ENCODE measurements around the gene ENTPD8. TPM values are rescaled to one million over a fixed set of nuclear protein-coding genes. Genes with fewer than 3 reads are reported as not detected.

Gene ENTPD8
- total and polyA plus RNA-seq, 2 experiments from 2014 or later = 0.15 to 0.51 TPM

DNA sequence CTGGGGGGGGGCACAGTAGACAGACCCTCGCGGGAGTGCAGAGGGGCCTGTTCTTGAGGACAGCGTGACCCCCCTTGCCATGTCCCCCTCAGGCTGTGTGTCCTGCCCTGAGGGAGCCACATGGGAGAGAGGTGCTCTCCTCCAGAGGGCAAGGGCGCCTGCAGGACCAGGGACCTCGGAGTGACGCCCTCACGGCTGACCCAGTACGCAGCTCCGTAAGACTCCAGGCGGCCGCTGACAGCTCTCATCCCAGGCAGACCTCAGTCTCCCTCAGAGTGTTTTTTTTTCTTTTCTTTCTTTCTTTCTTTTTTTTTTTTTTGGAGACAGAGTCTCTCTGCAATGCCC, 45.5 kb downstream of the ENTPD8 start:
- TF ChIP-seq, protein P1, sequence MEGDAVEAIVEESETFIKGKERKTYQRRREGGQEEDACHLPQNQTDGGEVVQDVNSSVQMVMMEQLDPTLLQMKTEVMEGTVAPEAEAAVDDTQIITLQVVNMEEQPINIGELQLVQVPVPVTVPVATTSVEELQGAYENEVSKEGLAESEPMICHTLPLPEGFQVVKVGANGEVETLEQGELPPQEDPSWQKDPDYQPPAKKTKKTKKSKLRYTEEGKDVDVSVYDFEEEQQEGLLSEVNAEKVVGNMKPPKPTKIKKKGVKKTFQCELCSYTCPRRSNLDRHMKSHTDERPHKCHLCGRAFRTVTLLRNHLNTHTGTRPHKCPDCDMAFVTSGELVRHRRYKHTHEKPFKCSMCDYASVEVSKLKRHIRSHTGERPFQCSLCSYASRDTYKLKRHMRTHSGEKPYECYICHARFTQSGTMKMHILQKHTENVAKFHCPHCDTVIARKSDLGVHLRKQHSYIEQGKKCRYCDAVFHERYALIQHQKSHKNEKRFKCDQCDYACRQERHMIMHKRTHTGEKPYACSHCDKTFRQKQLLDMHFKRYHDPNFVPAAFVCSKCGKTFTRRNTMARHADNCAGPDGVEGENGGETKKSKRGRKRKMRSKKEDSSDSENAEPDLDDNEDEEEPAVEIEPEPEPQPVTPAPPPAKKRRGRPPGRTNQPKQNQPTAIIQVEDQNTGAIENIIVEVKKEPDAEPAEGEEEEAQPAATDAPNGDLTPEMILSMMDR (IDR thresholded peaks at IDR 0.05; ENCODE audit: low read depth, low read length) = no peak
- H3K4me3 ChIP-seq = no peak overlapping the region
- H3K4me1 ChIP-seq (ENCODE audit: low read depth) = no peaks in the 10 kb centered on the region
- no peak overlapping the region for H3K27ac ChIP-seq
- H3K9me3 ChIP-seq (ENCODE audit: low read depth) = no peaks in the 10 kb centered on the region
- no peak for DNase-seq (ENCODE audit: low read depth in 1 of 2, low spot score in 1 of 2)
- H3K36me3 ChIP-seq = no peaks in the 10 kb centered on the region
- no peaks in the 10 kb centered on the region for H3K27me3 ChIP-seq

DNA sequence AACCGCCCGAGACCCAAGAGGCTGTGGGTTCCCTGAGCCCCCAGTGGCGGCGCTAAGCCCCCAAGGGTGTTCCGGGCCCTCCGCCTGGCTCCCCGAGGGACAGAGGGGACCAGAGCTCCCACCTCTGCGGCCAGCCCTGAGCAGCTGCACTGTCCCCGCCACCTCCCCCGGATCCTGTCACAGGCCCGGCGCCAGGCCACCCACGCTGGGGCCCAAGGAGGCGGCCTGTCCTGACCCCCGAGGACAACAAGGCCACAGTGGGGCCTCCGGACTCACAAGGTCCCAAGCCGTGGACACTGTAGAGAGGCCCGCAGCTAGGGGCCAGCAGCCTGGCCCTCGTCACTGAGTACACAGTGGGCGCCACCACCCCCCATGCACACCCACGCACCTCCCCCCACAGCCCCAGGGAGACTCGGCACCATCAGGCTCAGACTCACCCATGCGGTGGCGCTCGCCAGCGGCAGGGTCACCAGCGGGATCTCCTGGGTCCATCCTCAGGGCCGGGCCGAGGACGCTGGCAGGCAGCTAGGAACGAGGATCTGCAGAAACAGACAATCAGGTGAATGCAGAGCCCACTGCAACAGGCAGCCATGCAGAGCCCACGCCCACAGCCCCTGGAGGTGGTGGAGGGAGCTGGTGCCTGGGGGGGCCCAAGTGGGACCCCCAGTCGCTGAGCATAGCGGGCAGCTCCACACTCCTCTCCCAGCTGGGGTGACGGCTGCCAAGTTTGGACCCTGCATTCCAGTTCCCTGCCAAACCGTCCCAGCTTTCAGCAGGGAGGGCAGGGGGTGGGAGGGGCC, 46.1 kb downstream of the ENTPD8 start:
- Histone ChIP-seq H3K4me3 (no peak overlapping the region), H3K9me3 (ENCODE audit: low read depth) (no peaks in the 10 kb centered on the region), H3K36me3 (no peaks in the 10 kb centered on the region), H3K27ac (no peak overlapping the region), H3K27me3 (no peaks in the 10 kb centered on the region), H3K4me1 (ENCODE audit: low read depth) (no peaks in the 10 kb centered on the region)
- TF ChIP-seq, protein P1 (IDR thresholded peaks at IDR 0.05; ENCODE audit: low read depth, low read length) = no peak
- no peak for DNase-seq (ENCODE audit: low read depth in 1 of 2, low spot score in 1 of 2)

DNA sequence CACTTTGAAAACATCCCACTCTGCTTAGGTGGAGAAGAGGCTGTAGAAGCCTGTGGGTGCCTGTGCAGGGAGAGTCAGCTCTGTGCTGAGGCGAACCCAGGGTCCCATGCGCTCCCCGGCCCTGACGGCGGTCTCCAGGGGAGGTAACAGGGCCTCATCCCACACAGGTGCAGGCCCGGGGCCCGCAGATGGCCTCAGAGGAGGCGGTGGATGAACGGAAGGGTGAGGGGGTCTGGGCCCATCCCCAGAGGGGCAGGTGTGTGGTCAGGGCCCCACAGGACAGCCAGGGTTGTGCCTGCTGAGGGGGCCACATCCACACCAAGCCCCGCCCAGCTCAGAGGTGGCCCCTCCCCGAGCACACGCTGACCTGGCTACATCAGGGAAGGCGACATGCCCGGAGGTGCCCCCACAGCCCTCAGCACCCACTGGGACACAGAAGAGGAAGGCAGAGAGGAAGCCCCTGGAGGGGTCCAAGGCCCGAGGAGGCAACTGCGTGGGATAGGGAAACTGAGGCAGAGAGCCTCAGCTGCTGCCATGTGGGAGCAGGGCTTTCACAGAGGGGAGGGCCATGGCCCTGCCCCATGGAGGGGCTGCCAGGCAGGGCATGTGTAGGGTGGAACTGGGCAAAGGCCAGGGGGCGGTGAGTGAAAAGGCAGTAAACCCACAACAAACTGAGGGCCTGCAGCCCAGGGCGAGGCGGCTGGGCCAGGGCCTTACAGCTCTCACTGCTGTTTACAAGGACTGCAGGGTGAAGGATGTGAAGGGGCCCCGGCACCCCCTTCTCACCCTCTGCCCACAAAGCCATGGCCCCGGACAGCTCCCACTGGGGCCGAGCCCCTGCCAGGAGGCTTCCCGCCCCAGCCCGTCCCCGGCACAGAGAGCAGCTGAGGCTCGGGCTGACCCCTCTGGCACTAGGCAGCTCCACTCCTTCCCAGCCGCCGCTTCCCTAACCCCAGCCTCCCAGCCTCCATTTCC, 47.7 kb downstream of the ENTPD8 start:
- Histone ChIP-seq H3K36me3 (no peaks in the 10 kb centered on the region), H3K4me3 (no peak overlapping the region), H3K4me1 (ENCODE audit: low read depth) (no peaks in the 10 kb centered on the region), H3K27me3 (no peaks in the 10 kb centered on the region), H3K27ac (no peak overlapping the region), H3K9me3 (ENCODE audit: low read depth) (no peaks in the 10 kb centered on the region)
- DNase-seq (ENCODE audit: low read depth in 1 of 2, low spot score in 1 of 2) = no peak
- TF ChIP-seq, protein P1 (IDR thresholded peaks at IDR 0.05; ENCODE audit: low read depth, low read length) = no peak

DNA sequence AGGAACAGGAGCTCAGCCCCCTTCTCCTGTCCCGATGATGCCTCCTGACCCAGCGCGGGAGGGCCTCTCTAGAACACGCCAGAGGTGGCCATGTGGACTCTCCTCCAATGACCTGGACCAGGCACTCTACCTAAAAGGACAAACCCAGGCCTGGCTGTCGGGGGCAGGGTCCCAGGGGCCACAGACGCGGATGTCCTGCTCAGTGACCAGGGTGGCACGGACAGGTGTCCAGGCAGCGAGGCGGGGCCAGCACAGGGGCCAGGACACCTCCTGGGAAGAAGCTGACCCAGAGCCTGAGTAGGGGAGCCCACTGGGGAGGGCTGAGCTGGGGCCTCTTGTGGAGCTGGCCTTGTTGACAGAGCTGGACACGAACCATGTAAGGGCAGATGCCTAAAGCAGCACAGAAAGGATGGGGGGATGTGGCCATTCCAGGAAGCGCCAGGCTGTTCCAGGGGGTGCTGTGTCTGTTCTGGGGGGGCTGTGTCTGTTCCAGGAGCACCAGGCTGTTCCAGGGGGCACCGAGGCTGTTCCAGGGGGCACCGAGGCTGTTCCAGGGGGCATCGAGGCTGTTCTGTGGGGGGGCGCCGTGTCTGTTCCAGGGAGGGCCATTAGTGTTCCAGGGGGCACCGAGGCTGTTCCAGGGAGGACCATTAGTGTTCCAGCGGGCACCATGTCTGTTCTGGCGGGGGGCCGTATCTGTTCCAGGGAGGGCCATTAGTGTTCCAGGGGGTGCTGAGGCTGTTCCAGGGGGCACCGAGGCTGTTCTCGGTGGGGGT, 48.7 kb downstream of the ENTPD8 start:
- H3K27me3 ChIP-seq = no peaks in the 10 kb centered on the region
- no peaks in the 10 kb centered on the region for H3K36me3 ChIP-seq
- H3K4me3 ChIP-seq = no peak overlapping the region
- no peaks in the 10 kb centered on the region for H3K9me3 ChIP-seq (ENCODE audit: low read depth)
- TF ChIP-seq, protein P1 (IDR thresholded peaks at IDR 0.05; ENCODE audit: low read depth, low read length) = no peak
- no peak for DNase-seq (ENCODE audit: low read depth in 1 of 2, low spot score in 1 of 2)
- H3K27ac ChIP-seq = no peak overlapping the region
- H3K4me1 ChIP-seq (ENCODE audit: low read depth) = no peaks in the 10 kb centered on the region

DNA sequence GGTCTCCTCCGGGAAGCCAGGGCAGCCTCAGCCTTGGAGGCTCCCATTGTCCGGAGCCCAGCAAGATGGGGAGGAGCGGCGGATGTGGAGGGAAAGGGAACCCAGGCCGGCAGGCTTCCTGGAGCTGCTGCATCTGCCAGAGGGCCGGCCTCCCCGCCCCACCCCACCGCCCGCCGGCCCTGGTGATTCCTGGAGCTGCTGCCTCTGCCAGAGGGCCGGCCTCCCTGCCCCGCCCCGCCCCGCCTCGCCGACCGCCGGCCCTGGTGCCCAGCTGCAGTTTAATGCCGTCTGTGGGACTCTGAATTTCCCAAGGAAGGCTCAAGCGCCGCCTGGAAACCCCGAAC, 49.8 kb downstream of the ENTPD8 start:
- DNase-seq (ENCODE audit: low read depth in 1 of 2, low spot score in 1 of 2) = no peak
- H3K27ac ChIP-seq = no peak overlapping the region
- H3K9me3 ChIP-seq (ENCODE audit: low read depth) = no peaks in the 10 kb centered on the region
- H3K36me3 ChIP-seq = no peaks in the 10 kb centered on the region
- H3K4me1 ChIP-seq (ENCODE audit: low read depth) = no peaks in the 10 kb centered on the region
- H3K4me3 ChIP-seq = no peak overlapping the region
- TF ChIP-seq, protein P1 (IDR thresholded peaks at IDR 0.05; ENCODE audit: low read depth, low read length) = no peak
- H3K27me3 ChIP-seq = no peaks in the 10 kb centered on the region

All from cardiac muscle cell (in vitro differentiated cells and primary cell).